Left colon (tissue), 2 donors: ENCODE results near the gene RAB44. TPM values are rescaled to one million over a fixed set of nuclear protein-coding genes. Genes with fewer than 3 reads are reported as not detected.

ENCODE experiments used
- ATAC-seq: fragments of 200-7000 bp; cut with Tn5 transposase; one replicate; pipeline ENCODE4 v1.9.1; 2020; ENCODE audit warnings: mild to moderate bottlenecking, moderate library complexity
- DNase-seq, 2 donors: peaks; one replicate each; pipeline ENCODE4 v3.0.0-alpha.2; 2020
- intact Hi-C, 2 donors: fragments of 100-400 bp; cut with DNase I in 1 of 2; cut with micrococcal nuclease in 1 of 2; formaldehyde crosslinking; loops; one replicate each; pipeline versions ENCODE4 v1.11.2 to v1.14.0; 2022; cut with DNase I, micrococcal nuclease
- total RNA-seq, 2 donors: library from RNA; stranded (reverse); fragmentation: NEBNext Ultra II Directional; extraction: Animal tissue kit (Norgen Biotek cat#: 25700); gene quantifications; one replicate each; pipeline ENCODE4 v1.2.1, GENCODE V29; 2021
- donor health status: DM: no; HTN: no; CAD: no.
- donor health status: DM: yes; HTN: yes; CAD: no.

The RAB44 gene
- total RNA-seq, 2 donors from 2014 or later, result 0.09 to 0.42 TPM

- ATAC-seq (no peak), DNase-seq (no peak)
- intact Hi-C loops, result loop anchor here (5.0 to 10.0 kb wide), 2 partner anchors 132 to 139 kb away; no protein-coding TSS in a partner anchor
These were observed 59.2 kb downstream of the RAB44 start for GRCh38 chr6:36756786-36757185.

- peak in 1 of 2 donors; percentile 56 for DNase-seq
- peak; percentile 28 for ATAC-seq
- intact Hi-C loops, result loop anchor here (5.0 to 10.0 kb wide), 2 partner anchors 132 to 140 kb away; no protein-coding TSS in a partner anchor
These were observed 59.6 kb downstream of the RAB44 start for GRCh38 chr6:36757206-36757605.

GRCh38 chr6:36757943-36758508 lies 60.4 kb downstream of the RAB44 start:
- DNase-seq (no peak), ATAC-seq (no peak)
- intact Hi-C loops, result loop anchor here (5.0 to 10.0 kb wide), 2 partner anchors 133 to 141 kb away; no protein-coding TSS in a partner anchor

- peak; percentile 71 to 82 for DNase-seq
- ATAC-seq, result peak; percentile 47
- intact Hi-C loops, result loop anchor here (5.0 to 10.0 kb wide), 2 partner anchors 134 to 141 kb away; no protein-coding TSS in a partner anchor
These were observed 61.0 kb downstream of the RAB44 start for GRCh38 chr6:36758516-36759147.

GRCh38 chr6:36759148-36759759 lies 61.6 kb downstream of the RAB44 start:
- peak; percentile 74 to 85 for DNase-seq
- peak; percentile 72 for ATAC-seq
- intact Hi-C loops, result loop anchor here (5.0 to 10.0 kb wide), 2 partner anchors 134 to 142 kb away; no protein-coding TSS in a partner anchor

DNA sequence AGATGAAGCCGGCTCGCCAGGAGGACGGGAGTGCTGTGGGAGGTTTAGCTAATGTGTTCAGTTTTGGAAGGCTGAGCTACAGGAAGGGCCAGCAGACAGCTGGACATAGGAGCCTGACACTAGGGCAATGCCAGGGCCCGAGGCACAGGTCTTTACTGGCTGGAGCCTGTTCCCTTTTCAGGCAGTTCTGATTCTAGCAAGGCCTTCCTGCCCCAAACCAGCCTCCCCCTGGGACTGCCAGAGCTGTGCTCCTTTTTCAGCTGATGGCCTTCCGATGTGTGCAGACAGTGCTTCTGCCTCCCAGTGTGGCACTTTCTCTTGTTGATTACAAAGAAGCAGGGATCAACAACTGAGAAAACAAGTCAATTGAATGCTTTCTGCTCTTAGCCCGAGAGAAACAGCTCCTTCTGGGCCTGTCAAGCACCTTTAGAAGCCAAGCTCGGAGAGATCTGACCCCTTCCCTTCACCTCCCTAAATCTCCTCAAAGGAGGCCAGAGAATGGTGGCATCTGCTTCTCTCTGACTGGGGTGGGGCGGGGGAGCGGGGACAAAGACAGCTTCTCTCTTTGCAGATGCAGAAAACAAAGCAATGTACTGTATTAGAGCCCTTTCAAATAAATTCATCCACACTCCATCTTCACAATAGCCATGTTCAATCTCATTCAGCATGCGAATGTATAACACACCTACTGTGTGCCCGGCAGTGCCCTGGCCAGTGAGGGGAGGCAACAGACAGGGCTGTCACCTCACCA lies 63.2 kb downstream of the RAB44 start:
- DNase-seq (no peak), ATAC-seq (no peak)
- intact Hi-C loops, result loop anchor here in 1 of 2 donors (10.0 kb wide), 1 partner anchor 444 kb away; no protein-coding TSS in a partner anchor

DNA sequence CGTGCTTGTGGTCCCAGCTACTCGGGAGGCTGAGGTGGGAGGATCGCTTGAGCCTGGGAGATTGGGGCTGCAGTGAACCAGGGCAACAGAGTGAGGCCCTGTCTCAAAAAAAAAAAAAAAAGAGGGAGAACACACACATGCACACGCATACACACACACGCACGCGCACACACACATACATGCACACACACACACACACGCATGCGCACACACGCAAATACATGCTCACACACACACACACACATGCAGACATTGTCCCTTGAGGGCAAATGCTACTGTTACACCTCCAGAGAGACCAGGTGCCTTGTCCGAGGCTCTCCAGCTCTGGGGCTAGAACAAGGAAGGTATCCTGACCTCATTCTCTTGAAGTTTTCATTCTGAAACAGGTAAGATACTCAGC lies 64.5 kb downstream of the RAB44 start:
- DNase-seq (no peak), ATAC-seq (no peak)
- intact Hi-C loops, result loop anchor here in 1 of 2 donors (10.0 kb wide), 1 partner anchor 443 kb away; no protein-coding TSS in a partner anchor

GRCh38 chr6:36765190-36765589 lies 67.6 kb downstream of the RAB44 start:
- ATAC-seq (no peak), DNase-seq (no peak)
- intact Hi-C loops, result loop anchor here (5.0 to 10.0 kb wide), 3 partner anchors 87 to 440 kb away; no protein-coding TSS in a partner anchor

- ATAC-seq (peak; percentile 93), DNase-seq (peak; percentile 74 to 89)
- intact Hi-C loops, result loop anchor here (5.0 to 10.0 kb wide), 3 partner anchors 87 to 439 kb away; no protein-coding TSS in a partner anchor
These were observed 68.2 kb downstream of the RAB44 start for GRCh38 chr6:36765594-36766398.

- ATAC-seq, result no peak
- no peak for DNase-seq
- intact Hi-C loops, result loop anchor here (5.0 to 10.0 kb wide), 3 partner anchors 86 to 438 kb away; no protein-coding TSS in a partner anchor
These were observed 68.8 kb downstream of the RAB44 start for GRCh38 chr6:36766399-36766945.

GRCh38 chr6:36769183-36769675 lies 71.6 kb downstream of the RAB44 start:
- ATAC-seq, result no peak
- intact Hi-C loops, result loop anchor here (5.0 to 10.0 kb wide), 3 partner anchors 83 to 436 kb away; no protein-coding TSS in a partner anchor
- DNase-seq, result no peak

DNA sequence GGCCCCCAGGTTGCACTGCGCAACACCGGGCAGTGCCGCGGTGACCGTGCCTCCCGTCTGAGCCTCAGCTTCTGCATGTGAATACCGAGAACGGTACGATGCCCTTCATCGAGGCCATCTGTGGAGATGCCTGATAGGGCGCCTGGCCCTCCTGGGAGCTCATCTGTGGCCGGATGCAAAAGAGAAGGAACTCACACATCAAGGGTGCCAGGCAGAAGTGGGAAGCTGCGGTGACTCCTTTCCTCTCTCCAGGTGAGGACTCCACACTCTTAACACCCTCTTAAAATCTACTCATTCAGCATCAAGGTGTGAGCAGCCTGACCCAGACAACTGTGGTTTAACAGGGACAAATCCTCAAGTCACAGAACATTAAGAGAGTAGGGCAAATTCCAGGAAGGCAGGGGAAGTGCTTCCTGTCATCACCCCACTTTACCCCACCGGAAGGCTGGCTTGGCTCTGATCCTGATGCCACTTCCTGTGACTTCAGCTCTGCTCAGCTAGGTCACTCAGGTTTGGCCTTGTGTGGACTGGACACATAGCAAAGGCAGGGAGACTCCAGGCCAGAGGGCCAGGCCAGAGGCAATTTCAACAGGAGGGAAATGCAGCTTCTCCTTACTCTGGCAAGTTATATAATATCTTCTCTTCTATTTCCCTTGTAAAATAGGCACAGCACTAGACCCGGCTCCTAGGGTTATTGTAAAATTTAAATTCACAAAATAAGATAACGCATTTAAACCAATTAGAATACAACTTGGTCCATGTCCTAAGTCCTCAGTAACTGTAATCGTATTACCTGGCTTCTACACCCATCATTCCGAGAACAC lies 72.3 kb downstream of the RAB44 start:
- ATAC-seq, result no peak
- intact Hi-C loops, result loop anchor here (5.0 to 10.0 kb wide), 4 partner anchors 75 to 435 kb away; no protein-coding TSS in a partner anchor
- no peak for DNase-seq

GRCh38 chr6:36771145-36771544 lies 73.5 kb downstream of the RAB44 start:
- intact Hi-C loops, result loop anchor here in 1 of 2 donors (10.0 kb wide), 1 partner anchor 74 kb away; no protein-coding TSS in a partner anchor
- ATAC-seq (no peak), DNase-seq (no peak)

GRCh38 chr6:36772397-36772796 lies 74.8 kb downstream of the RAB44 start:
- ATAC-seq (no peak), DNase-seq (no peak)
- intact Hi-C loops, result loop anchor here in 1 of 2 donors (10.0 kb wide), 1 partner anchor 72 kb away; no protein-coding TSS in a partner anchor

GRCh38 chr6:36774331-36774730 lies 76.7 kb downstream of the RAB44 start:
- intact Hi-C loops, result loop anchor here in 1 of 2 donors (10.0 kb wide), 1 partner anchor 70 kb away; no protein-coding TSS in a partner anchor
- DNase-seq (no peak), ATAC-seq (no peak)

DNA sequence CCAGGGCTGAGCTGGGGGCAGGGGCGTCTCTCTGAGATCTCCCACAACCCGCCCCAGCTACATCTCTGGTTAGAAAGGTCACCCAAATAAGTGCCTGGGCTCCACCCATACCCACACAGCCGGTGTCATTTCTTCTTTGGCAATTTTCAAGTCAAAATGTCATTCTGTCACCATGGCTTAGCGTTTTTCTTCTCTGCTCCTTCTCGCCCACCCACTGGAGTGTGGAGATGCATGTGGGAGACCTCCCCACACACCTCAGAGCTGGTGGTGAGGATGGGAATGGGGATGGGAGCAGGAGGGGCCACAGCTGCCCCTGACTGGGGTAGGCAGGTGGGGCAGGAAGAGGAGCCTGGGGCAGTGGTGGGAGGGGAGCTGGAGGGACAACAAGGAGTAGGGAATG lies 78.5 kb downstream of the RAB44 start:
- no peak for DNase-seq
- intact Hi-C loops, result loop anchor here in 1 of 2 donors (10.0 kb wide), 1 partner anchor 69 kb away; no protein-coding TSS in a partner anchor
- ATAC-seq, result no peak
